NK-92 (cell line): Measurements from ENCODE around the gene PDE1C.
"Not testable (repeated sequence)": the region's sequence is repeated elsewhere in the genome, so short reads cannot be mapped to it uniquely, and the experiment has no call there.

ENCODE experiments used
- DNase-seq: peaks from one replicate; lab custom pipeline; 2025; ENCODE audit not compliant: unreplicated experiment; lab: John Stamatoyannopoulos, UW

The PDE1C gene

GRCh38 chr7:31855530-31855929, 214.7 kb downstream of the PDE1C start:
- DNase-seq = no peak

- no peak for DNase-seq
Measured at GRCh38 chr7:31853380-31853779, 216.8 kb downstream of the PDE1C start.

- DNase-seq = no peak
Measured at GRCh38 chr7:31852462-31852861, 217.7 kb downstream of the PDE1C start.

- DNase-seq = no peak
Measured at GRCh38 chr7:31851119-31851518, 219.1 kb downstream of the PDE1C start.

GRCh38 chr7:31850601-31851000, 219.6 kb downstream of the PDE1C start:
- no peak for DNase-seq

- no peak for DNase-seq
Measured at GRCh38 chr7:31850066-31850465, 220.1 kb downstream of the PDE1C start.

- DNase-seq = no peak
Measured at GRCh38 chr7:31835471-31835870, 234.7 kb downstream of the PDE1C start.

GRCh38 chr7:31833625-31834024, 236.6 kb downstream of the PDE1C start:
- not testable (repeated sequence) for DNase-seq

GRCh38 chr7:31828520-31828919, 241.7 kb downstream of the PDE1C start:
- DNase-seq = no peak

- no peak for DNase-seq
Measured at GRCh38 chr7:31825576-31825975, 244.6 kb downstream of the PDE1C start.

- DNase-seq = no peak
Measured at GRCh38 chr7:31819031-31819430, 251.2 kb downstream of the PDE1C start.

- DNase-seq = no peak
Measured at GRCh38 chr7:31816810-31817209, 253.4 kb downstream of the PDE1C start.

GRCh38 chr7:31815796-31816195, 254.4 kb downstream of the PDE1C start:
- no peak for DNase-seq

GRCh38 chr7:31814187-31814586, 256.0 kb downstream of the PDE1C start:
- DNase-seq = no peak

GRCh38 chr7:31811650-31812461, 258.4 kb downstream of the PDE1C start:
- DNase-seq = no peak

GRCh38 chr7:31805209-31805818, 264.9 kb downstream of the PDE1C start:
- DNase-seq = no peak

- DNase-seq = no peak
Measured at GRCh38 chr7:31796375-31796774, 273.8 kb downstream of the PDE1C start.

- no peak for DNase-seq
Measured at GRCh38 chr7:31794851-31795344, 275.3 kb downstream of the PDE1C start.

GRCh38 chr7:31791881-31792280, 278.3 kb downstream of the PDE1C start:
- DNase-seq = no peak

GRCh38 chr7:31788883-31789680, 281.1 kb downstream of the PDE1C start:
- DNase-seq = no peak

- DNase-seq = no peak
Measured at GRCh38 chr7:31788445-31788844, 281.8 kb downstream of the PDE1C start.

- DNase-seq = no peak
Measured at GRCh38 chr7:31786326-31786725, 283.9 kb downstream of the PDE1C start.
